CD4-positive, alpha-beta T cell (primary cell): ENCODE data around the gene ANXA10. TPM values are rescaled to one million over a fixed set of nuclear protein-coding genes. Genes with fewer than 3 reads are reported as not detected.

Experiments
- ATAC-seq: fragments of 200-7000 bp; cut with Tn5 transposase; one replicate; pipeline ENCODE4 v1.10.0; 2022; ENCODE audit warnings: mild to moderate bottlenecking; ENCODE audit not compliant: poor library complexity
- CTCF ChIA-PET: fragments of 350-600 bp; sonication (Branson Sonifier 250); formaldehyde crosslinking; loops from one replicate; lab custom pipeline; 2021; ENCODE audit warnings: antibody characterized with exemption, inconsistent platforms; lab: Charles Lee
- POLR2A ChIA-PET: fragments of 350-600 bp; sonication (Branson Sonifier 250); formaldehyde crosslinking; loops from one replicate; lab custom pipeline; 2021; ENCODE audit warnings: antibody characterized with exemption, inconsistent platforms; lab: Charles Lee
- DNase-seq, 14 experiments: peaks; one replicate each; pipeline ENCODE4 v3.0.0-alpha.2; 2013 to 2020; ENCODE audit warnings: mixed read lengths in 2 of 14
- H3K27ac ChIP-seq, 2 donors: one replicate each; pipeline versions ENCODE4 v1.5.1 to v1.7.0; 2013; ENCODE audit warnings: low read length in 2 of 2, low read depth in 1 of 2, mild to moderate bottlenecking in 1 of 2
- H3K27me3 ChIP-seq, 2 experiments: 1 replicate in 1 of 2; 2 replicates in 1 of 2; pipeline versions ENCODE4 v1.6.1 to v1.7.0; 2013; ENCODE audit warnings: low read length in 2 of 2, control low read depth in 1 of 2, mild to moderate bottlenecking in 1 of 2, moderate library complexity in 1 of 2; ENCODE audit not compliant: insufficient read depth in 2 of 2, control insufficient read depth in 1 of 2
- H3K36me3 ChIP-seq: one replicate; pipeline ENCODE4 v1.6.1; 2013; ENCODE audit warnings: low read length, control low read depth; ENCODE audit not compliant: insufficient read depth
- H3K4me1 ChIP-seq: one replicate; pipeline ENCODE4 v1.6.1; 2013; ENCODE audit warnings: low read length, control low read depth; ENCODE audit not compliant: insufficient read depth
- H3K4me3 ChIP-seq: one replicate; pipeline ENCODE4 v1.5.1; 2013; ENCODE audit warnings: mild to moderate bottlenecking, low read length, moderate library complexity
- H3K9me3 ChIP-seq, 2 experiments: 1 replicate in 1 of 2; 2 replicates in 1 of 2; pipeline versions ENCODE4 v1.6.1 to v1.7.0; 2013; ENCODE audit warnings: low read length in 2 of 2, mild to moderate bottlenecking in 2 of 2, control low read depth in 1 of 2, moderate library complexity in 1 of 2; ENCODE audit not compliant: control insufficient read depth in 1 of 2, insufficient read depth in 1 of 2
- H3K27ac Mint-ChIP-seq: one replicate; pipeline ENCODE4 v1.8.0; 2020; ENCODE audit warnings: mixed read lengths
- H3K27me3 Mint-ChIP-seq: one replicate; pipeline ENCODE4 v1.8.0; 2021; ENCODE audit warnings: mixed read lengths
- H3K36me3 Mint-ChIP-seq: one replicate; pipeline ENCODE4 v1.8.0; 2021; ENCODE audit warnings: low read depth, mixed read lengths
- H3K4me1 Mint-ChIP-seq: one replicate; pipeline ENCODE4 v1.8.0; 2021; ENCODE audit warnings: low read depth, mixed read lengths
- H3K4me3 Mint-ChIP-seq: one replicate; pipeline ENCODE4 v1.8.0; 2020; ENCODE audit warnings: mild to moderate bottlenecking, mixed read lengths
- H3K9me3 Mint-ChIP-seq: one replicate; pipeline ENCODE4 v1.8.0; 2020; ENCODE audit warnings: mixed read lengths
- CTCF ChIP-seq: fragments of 200-600 bp; IDR thresholded peaks from one replicate; pipeline ENCODE4 v1.8.0; 2022; ENCODE audit warnings: antibody characterized with exemption, mild to moderate bottlenecking
- intact Hi-C, 2 experiments: fragments of 100-400 bp; cut with DNase I in 1 of 2; cut with micrococcal nuclease in 1 of 2; formaldehyde crosslinking; loops; one replicate each; pipeline versions ENCODE4 v1.15.1 to v1.9.0; 2023 to 2025; cut with DNase I, micrococcal nuclease
- total RNA-seq, 174 experiments: library from RNA in 2 of 174; stranded (reverse) in 2 of 174; gene quantifications; one replicate each; pipeline ENCODE4 v1.2.3 and lab custom pipeline; 2021 to 2026

ANXA10 gene
- total RNA-seq, 2 experiments from 2014 or later: not detected

GRCh38 chr4:168197926-168198325, 105.6 kb downstream of the ANXA10 start:
- ATAC-seq (no peak), DNase-seq (no peak)
- intact Hi-C loops: no loop called here
- H3K36me3 Mint-ChIP-seq: peaks cover 10% of the 10 kb centered on the region
- Histone ChIP-seq H3K4me3 (no peak overlapping the region), H3K27ac (no peak overlapping the region), H3K27me3 (no peaks in the 10 kb centered on the region), H3K9me3 (peaks cover 0 to 7% of the 10 kb centered on the region in 2 experiments), H3K36me3 (no peaks in the 10 kb centered on the region), H3K4me1 (no peaks in the 10 kb centered on the region)
- ChIA-PET POLR2A (no interaction called here), CTCF (no interaction called here)
- H3K27ac Mint-ChIP-seq: no peak overlapping the region
- H3K27me3 Mint-ChIP-seq: no peaks in the 10 kb centered on the region
- H3K4me3 Mint-ChIP-seq: no peak overlapping the region
- no peaks in the 10 kb centered on the region for H3K4me1 Mint-ChIP-seq
- peaks cover 3% of the 10 kb centered on the region for H3K9me3 Mint-ChIP-seq
- no peak for TF ChIP-seq CTCF

GRCh38 chr4:168199260-168199957, 107.1 kb downstream of the ANXA10 start:
- peaks cover 13% of the 10 kb centered on the region for H3K36me3 Mint-ChIP-seq
- H3K4me1 Mint-ChIP-seq: no peaks in the 10 kb centered on the region
- no peaks in the 10 kb centered on the region for H3K27me3 Mint-ChIP-seq
- ATAC-seq (no peak), DNase-seq (no peak)
- ChIA-PET POLR2A (no interaction called here), CTCF (no interaction called here)
- TF ChIP-seq CTCF: no peak
- no peak overlapping the region for H3K4me3 ChIP-seq
- no peak overlapping the region for H3K27ac ChIP-seq
- H3K9me3 Mint-ChIP-seq: peaks cover 7% of the 10 kb centered on the region
- intact Hi-C loops: no loop called here
- H3K36me3 ChIP-seq: no peaks in the 10 kb centered on the region
- H3K27me3 ChIP-seq: no peaks in the 10 kb centered on the region
- no peak overlapping the region for H3K4me3 Mint-ChIP-seq
- no peaks in the 10 kb centered on the region for H3K4me1 ChIP-seq
- H3K27ac Mint-ChIP-seq: no peak overlapping the region
- H3K9me3 ChIP-seq: peaks cover 8 to 21% of the 10 kb centered on the region in 2 experiments

- no peaks in the 10 kb centered on the region for H3K27me3 ChIP-seq
- H3K27me3 Mint-ChIP-seq: no peaks in the 10 kb centered on the region
- DNase-seq (no peak), ATAC-seq (no peak)
- TF ChIP-seq CTCF: no peak
- H3K9me3 ChIP-seq: peaks cover 8 to 22% of the 10 kb centered on the region in 2 experiments
- intact Hi-C loops: no loop called here
- H3K27ac ChIP-seq: no peak overlapping the region
- H3K4me3 ChIP-seq: no peak overlapping the region
- H3K4me1 Mint-ChIP-seq: no peaks in the 10 kb centered on the region
- H3K4me3 Mint-ChIP-seq: no peak overlapping the region
- H3K36me3 ChIP-seq: no peaks in the 10 kb centered on the region
- peaks cover 13% of the 10 kb centered on the region for H3K9me3 Mint-ChIP-seq
- CTCF ChIA-PET: no interaction called here
- H3K4me1 ChIP-seq: no peaks in the 10 kb centered on the region
- POLR2A ChIA-PET: no interaction called here
- H3K36me3 Mint-ChIP-seq: peaks cover 26% of the 10 kb centered on the region
- H3K27ac Mint-ChIP-seq: no peak overlapping the region
Observed at GRCh38 chr4:168200685-168201084, 108.3 kb downstream of the ANXA10 start.
